Astrocyte of the hippocampus (primary cell): ENCODE measurements around the gene RNF123.

Source experiments
- DNase-seq: peaks from one replicate; pipeline ENCODE4 v3.0.0; 2011; ENCODE audit warnings: low read depth, low spot score

RNF123 gene

DNA sequence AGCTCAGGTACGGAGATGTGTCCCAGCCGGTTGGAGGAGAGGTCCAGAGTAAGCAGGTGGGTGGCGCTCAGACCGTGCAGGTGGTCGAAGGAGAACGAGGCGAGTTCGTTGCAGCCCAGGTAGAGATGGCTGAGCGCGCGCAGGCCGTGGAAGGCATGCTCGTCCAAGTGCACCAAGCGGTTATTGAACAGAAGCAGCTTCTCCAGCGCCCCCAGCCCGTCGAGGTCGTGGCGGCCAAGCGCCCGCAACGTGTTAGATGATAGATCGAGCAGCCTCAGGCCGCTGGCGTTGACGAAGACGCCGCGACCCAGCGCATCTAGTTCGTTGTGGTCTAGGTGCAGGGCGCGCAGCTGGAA, 29.5 kb downstream of the RNF123 start:
- DNase-seq, result peak; percentile 28

DNA sequence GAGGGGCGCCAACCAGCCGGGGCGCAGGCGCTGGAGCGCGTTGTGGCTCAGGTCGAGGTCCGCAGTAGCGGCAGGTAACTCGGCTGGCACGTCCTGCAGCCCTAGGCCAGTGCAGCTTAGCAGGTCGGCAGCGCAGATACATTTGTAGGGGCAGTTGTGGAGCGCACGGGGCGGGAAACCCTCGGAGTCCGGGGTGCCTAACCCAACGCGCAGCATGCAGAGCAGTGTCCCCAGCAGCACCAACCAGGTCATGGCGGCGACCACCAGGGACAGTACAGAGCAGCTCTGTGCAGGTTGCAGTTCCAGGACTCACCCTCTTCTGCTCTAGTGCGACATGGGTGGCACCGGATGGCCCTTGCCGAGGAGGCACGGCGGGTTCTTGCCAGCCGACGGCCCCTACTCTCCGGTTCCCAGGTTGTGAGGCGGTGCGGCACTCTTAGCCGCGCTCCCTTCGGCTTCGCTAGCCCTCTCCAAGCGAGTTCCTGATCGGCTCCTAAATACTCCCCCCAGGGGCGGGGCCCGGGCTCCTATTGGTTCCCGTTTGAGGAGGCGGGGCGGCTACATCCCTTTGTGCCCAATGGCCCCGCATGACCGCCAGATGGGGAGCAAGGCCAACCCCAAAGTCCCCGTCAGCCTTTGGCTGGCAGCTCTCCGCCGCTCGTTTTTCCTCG, 30.0 kb downstream of the RNF123 start, which contains the start of gene AMIGO3:
AMIGO3 (minus strand) TSS at position 471 of the 671 bp plus-strand sequence; CDS start at position 252, 219 bp downstream.
- peak; percentile 96 for DNase-seq

DNA sequence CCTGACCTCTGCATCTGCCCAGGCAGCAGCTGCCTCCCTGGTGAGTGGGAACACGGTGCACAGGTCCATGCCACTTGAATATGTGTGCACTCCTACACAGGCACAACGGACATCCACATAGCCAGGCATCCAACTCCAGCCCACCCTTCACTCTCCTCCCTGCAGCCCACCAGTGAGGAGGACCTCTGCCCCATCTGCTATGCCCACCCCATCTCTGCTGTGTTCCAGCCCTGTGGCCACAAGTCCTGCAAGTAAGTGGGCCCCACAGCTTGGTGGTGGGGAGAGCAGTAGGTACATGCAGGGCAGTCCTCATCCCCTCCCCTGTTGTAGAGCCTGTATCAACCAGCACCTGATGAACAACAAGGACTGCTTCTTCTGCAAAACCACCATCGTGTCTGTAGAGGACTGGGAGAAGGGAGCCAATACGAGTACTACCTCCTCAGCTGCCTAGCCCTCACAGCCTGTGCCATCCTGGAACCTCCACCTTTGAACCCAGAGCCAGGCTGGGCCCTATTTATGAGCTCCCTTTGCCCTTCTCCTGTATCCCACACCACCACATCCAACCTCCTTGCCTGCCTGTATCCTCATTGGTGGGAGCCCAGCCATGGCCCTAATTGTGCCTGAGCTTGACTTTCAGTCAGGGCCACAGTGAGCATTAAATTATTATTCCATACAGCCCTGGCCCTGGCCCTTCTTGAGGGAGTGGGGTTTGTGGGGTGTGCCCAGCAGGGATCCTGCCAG, 31.7 kb downstream of the RNF123 start:
- no peak for DNase-seq

DNA sequence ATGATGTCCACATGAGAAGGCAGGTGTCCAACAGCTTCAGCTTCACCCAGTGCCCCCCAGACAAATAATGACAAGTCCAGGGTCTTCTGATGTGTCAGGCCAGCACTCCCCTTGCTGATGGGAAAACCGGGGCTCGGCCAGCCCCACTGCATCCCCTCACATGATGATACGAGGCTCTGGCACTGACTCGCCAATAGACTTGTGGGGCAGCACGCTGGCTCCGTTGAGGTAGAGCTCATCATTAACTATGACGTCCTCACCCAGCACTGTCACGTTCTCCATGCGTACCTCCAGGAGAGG, 32.2 kb downstream of the RNF123 start:
- DNase-seq, result no peak

DNA sequence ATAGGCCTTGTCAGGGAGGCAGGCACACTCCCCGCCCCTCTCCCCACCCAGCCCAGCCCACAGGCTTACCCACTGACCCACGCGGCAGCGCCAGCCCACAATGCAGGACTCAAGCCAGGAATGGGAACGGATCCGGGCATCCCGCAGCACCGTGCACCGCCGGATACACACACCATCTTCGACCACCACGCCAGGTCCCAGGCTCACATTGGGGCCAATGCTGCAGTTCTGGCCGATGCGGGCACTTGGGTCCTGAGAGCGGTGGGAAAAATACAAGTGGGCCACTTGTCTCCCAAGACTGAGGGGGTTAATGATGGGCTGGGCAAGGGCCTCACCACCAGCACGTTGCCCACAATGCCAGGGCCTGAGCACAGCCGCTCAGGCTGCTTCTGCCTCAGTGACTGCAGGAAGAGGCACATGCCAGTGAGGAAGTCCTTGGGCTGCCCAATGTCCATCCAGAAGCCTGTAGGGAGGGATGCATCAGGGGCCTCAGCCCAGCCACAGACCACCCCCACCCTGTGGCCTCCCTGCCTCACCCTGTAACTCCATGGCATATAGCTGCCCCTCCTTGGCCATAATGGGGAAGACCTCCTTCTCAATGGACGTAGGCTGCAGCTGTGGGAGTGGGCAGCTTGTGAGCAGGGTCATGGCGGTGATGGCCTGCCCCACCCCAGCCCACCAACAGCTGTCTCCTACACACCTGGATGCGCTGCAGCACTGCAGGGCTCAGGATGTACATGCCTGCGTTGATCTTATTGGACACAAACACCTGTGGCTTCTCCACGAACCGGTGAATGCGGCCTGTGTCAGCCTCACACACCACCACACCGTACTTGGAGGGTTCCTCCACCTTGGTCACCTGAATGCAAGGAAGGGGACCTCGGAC, 32.8 kb downstream of the RNF123 start:
- no peak for DNase-seq

DNA sequence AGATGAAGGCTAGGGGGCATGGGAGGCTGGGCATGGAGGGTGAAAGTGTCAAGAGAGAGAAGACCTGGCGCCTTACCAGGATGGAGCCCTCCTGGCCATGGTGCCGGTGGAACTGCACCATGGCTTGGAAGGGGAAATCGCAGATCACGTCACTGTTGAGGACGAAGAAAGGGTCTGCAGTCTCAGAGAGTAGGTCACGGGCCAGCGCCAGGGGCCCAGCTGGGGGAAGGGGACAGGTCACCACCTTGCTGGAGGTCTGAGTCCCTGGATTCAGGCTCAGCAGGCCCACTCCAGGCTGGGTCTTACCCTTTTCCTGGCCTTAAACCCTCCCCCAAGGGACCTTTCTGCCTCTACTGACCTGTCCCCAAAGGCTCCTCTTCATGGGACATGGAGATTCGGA, 33.5 kb downstream of the RNF123 start:
- no peak for DNase-seq

DNA sequence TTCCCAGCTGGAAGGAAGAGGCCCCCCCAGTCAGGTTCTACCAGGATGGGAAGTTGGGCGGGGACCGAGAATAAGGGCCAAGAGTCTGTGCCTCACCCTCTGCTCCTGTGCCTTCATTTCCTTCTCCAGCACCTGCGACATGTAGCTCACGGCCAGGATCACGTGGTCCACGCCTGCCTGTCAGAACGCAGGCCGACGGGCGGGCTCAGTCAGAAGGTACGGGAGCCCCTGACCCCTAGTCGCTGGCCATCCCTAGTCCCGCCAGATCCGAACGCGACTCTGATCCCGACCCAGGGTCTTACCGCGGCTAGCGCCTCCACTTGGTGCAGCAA, 33.9 kb downstream of the RNF123 start:
- peak; percentile 62 for DNase-seq

DNA sequence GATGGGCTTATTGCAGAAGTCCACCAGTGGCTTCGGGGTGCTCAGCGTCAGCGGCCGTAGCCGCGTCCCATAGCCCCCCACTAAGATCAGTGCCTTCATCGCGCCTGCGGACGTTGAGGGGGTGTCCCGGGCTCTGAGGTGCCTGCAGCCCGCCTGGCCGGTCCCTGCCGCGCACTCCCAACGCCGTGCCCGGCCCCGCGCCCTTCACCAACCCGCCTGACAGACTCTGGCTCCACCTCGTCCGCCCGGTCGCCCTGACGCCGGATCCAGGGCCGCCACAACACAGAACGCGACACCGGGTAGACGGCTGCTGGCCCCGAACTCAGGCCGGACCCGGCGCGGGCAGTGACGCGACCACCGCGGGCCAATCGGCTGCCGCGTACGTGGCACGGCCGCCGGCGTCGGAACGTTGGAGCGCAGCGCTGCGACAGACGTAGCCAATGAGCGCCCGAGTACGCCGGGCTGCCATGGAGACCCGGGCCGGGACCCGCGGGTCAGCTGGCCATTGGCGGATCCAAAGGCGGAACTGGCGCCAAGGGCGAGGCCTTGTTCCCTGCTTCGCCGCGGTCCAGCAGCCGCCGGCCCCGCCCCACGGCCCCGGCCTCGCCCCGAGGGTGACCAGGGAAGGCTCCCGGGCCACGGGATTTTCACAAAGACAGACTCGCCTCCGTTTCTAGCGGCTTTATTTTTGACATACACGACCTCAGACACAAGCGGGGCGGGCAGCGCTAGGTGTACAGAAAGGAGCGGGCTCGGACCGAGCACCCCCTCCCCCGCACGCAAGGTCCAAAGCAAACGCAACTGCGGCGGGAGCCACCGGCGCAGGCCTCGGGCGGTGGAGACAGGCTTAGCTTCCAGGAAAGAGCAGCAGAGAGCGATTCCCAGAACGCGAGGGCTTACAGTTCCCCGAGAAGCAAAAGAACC, 34.5 kb downstream of the RNF123 start, which contains the start of gene GMPPB:
GMPPB (minus strand) TSS at position 324 of the 924 bp plus-strand sequence; CDS start at position 99, 225 bp downstream.
- peak; percentile 99 for DNase-seq

DNA sequence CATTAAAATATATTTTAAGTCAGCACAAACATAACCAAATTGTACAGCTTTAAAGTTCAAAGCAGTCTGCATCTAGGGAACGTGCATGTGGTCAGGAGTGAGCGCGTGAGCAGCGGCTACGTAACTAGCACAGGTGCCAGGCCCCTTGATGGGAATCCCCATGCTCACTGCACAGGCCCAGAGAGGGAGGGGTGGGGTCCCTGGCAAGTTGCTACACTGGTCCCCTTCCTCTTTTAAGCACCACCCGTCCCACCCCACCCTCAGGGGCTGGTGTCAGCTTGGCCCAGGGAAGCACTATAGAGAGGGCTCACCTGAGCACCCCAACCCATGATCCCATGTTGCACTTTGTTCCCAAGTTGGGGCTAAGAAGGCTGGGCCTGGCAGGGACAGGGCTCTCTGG, 35.2 kb downstream of the RNF123 start:
- DNase-seq, result no peak

DNA sequence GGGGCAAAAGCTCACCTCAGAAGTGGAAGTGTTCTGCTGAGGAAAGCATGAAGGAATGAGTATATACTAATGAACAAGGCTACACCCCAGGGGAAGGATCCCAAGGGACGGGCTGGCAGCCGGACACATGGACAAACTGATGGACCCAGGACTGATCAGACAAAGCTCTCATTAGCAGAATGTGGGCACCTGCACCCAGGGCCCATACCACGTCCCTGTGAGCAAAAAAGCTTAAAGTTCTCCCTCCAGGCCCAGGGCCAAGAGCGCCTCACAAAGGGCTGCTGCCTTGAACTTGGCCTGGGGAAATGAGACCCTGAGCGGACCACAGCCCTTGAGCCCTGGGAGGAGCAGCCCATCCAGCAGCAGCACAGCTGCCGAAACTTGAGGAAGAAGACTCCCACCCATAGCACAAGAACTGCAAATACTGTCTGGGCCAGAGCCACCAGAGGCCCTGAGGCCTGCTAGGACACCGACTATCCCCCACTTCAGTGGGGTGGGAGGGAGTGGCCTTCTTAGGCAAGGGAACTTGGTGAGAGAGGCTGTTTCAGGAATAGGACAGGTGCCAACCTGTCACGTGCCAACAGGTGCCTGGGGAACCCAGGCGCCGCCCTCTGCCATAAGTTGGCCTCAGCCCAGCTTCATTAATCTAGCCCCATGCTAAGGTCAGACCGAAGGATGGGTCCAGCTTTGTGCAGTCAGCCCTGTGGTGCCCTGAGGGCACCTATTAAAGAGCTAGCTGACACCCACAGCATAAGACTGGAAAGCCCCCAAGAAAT, 36.7 kb downstream of the RNF123 start:
- no peak for DNase-seq

DNA sequence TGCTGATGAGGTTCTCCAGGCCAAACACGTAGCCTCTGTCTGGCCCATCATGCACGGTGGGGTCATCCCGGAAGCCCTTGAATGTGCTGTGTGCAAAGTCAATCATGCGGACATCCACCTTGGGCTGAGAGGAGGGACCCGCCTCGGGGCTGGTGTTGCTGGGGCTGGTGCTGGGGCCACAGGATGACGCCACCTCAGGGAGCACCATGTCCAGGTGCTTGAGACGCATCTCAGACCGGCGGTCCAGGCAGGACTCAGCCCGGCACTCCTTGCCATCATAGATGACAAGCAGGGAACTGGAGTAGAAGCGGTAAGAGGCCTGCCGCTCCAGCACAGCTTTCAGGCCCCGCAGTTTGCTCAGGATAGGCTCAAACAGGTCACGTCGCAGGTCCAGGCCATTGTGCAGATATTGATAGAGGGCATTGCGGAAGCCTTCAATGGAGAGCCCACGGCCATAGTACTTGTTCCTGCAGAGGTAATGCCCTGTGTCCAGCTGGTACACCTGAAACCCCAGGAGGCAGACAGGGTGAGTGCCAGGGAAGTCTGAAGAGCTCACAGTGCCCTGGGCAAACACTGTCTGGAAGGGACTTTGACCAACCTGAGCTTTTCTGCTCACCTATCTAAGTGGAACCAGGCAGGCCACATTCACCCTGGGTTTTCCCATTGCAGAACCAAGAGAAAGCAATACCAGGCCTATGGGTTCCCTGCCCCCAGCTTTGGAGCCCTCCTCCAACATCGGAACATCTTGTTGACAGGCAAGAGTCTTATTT, 38.0 kb downstream of the RNF123 start:
- no peak for DNase-seq

DNA sequence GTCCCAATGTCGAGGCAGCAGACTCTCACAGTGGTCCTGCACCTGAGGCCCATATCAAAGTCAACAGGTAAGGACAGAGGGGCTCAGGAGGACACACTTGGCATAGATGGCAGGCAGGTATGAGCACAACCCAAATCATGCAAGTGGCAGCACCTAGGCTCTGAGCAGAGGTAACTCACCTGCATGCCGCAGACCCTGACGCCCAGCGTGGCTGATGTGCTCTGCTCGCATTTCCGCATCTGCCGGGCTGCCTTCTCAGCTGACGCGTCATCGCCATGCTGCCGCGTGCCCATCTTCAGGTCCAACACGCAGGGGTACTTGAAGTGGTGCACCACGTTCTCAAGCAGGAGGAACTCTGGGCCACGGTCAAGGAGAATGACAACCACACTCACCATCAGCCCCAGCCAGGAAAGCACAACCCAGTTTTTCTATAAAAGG, 38.6 kb downstream of the RNF123 start:
- DNase-seq, result no peak

DNA sequence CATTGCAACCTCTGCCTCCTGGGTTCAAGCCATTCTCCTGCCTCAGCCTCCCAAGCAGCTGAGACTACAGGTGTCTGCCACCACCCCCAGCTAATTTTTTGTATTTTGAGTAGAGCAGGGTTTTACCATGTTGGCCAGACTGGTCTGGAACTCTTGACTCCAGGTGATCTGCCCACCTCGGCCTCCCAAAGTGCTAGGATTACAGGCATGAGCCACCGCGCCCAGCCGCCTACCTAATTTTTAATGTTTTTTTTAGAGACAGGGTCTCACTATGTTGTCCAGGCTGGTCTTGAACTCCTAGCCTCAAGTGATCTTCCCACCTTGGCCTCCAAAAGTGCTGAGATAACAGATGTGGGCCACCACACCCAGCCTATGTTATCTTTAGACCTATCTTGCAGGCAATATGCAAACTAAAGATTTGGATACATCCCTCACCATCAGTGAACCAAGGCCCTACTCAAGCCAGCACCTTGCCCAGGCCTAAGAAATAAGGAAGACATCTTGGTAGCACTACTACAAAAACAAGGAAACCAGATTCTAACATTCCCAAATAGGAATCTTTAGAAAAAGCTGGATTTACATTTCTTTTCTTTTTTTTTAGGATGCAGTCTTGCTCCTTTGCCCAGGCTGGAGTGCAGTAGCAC, 40.7 kb downstream of the RNF123 start:
- no peak for DNase-seq

DNA sequence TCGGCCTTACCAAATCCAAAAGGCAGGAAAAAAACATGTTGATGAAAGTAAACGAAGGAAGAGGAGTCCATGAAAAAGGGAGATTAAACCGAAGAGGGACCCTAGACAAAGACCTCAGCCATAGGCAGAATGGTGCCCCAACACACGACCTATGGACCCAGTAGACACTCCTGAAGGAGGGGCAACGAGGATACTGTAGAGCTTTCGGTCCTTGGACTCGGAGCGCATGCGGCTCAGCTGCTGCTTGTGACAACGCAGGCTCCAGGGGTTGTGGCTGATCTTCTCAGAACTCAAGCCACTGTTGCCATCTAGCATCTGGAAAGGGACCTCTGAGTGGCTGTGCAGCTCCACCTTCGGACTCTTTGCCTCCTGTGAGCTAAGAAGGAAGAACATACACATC, 43.2 kb downstream of the RNF123 start:
- no peak for DNase-seq

DNA sequence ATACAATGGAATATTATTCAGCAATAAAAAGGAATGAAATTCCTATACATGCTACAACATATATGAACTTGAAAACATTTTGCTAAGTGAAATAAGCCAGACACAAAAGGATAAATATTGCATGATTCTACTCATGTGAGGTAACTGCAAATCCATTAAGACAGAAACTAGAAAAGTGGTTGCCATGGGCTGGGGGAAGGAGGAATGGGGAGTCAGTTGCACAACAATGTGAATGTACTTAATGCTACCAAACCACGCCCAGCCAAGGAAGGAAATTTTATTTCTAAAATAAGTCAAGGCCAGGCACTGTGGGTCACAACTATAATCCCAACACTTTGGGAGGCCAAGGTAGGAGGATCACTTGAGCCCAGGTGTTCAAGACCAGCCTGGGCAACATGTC, 44.2 kb downstream of the RNF123 start:
- DNase-seq, result no peak

DNA sequence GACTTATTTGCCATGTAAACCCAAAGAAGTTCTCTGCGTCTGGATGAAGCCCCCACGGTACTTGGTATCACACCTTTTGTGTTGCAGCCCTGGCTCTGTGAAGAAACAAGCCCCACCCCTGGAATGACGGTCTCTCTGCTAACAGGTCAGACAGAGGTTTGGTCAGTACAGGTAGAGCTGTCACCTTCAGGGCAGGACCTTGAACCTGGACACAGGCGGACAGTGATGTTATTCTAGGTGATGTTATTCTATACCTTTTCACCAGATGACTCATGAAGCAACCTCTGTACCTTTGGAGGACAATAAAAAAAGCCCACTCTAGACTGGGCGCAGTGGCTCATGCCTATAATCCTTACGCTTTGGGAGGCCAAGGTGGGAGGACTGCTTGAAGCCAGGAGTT, 45.4 kb downstream of the RNF123 start:
- no peak for DNase-seq

DNA sequence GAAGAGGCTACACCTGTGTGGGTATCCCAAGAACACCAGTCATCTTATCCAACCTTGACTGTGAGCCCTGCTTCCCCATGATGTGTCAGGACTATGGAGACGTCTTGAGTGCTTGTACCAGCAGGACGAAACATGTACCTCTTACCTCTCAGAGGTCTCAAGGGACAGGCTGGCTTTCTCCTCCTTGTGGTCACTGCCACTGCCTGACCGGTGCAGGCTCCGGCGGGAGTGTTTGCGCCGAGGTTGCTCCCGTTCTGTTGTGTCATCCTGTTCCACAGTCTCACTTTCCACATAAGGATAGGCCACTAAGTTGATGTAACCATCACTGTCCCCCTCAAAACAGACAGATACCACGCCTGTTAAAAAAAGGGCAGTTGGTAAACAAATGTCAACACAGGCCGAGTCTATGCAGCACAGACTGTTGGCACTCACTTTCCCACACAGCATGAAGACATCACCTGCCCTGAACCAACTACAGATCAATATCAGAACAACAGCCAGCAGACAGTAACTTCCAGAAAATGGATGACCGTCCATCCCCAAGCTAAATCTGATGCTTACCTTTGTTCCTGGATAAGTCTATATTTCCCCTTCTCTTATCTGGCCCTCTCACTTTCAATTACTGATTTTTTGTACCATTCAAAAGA, 48.8 kb downstream of the RNF123 start:
- DNase-seq, result no peak

DNA sequence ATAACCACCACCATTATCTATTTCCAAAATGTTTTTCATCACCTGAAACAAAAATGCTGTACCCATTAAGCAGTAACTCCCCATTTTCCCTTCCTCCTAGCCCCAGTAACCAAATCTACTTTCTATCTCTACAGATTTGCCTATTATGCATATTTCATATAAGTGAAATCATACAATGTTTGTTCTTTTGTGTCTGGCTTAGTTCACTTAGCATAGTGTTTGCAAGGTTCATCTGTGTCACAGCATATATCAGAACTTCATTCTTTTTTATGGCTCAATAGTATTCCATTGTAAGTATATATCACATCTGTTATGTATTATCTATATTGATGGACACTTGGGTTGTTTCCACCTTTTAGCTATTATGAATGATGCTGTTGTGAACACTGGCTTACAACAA, 51.1 kb downstream of the RNF123 start:
- no peak for DNase-seq

DNA sequence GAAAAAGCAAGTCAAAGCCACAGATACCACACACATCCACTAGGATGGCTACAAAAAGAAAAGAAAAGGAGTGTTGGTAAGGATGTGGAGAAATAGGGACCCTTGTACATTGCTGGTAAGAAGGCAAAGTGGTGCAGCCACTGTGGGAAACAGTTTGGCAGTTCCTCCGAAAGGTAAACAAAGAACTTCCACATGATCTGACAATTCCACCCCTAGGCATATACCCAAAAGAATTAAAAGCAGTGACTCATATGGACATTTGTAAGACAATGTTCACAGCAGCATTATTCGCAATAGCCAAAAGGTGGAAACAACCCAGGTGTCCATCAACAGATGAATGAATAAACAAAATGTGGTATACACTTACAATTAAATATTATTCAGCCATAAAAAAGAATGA, 56.6 kb downstream of the RNF123 start:
- peak; percentile 92 for DNase-seq
